ENCODE results near the gene MYCL. TPM values are rescaled to one million over a fixed set of nuclear protein-coding genes. Genes with fewer than 3 reads are reported as not detected.

The MYCL gene
- polyA plus RNA-seq, 3 donors: 24.8 to 84.0 (median 74.7) TPM

GRCh38 chr1:39938856-39939255 lies 37.1 kb upstream of the MYCL start:
- peaks cover 2 to 3% (median 3%) of the 10 kb centered on the region in 3 donors for H3K27me3 Mint-ChIP-seq (ENCODE audit: low read depth in 3 of 3)
- no peak overlapping the region for H3K4me3 ChIP-seq (replicated peaks in 1 of 3; ENCODE audit: low read depth in 2 of 3, low read length in 3 of 3)
- WGBS (ENCODE audit: insufficient coverage): 87% methylated on average over 3 of the region's 8 CpGs
- peak overlapping the region in 1 of 2 donors; percentile 79 for H3K27ac ChIP-seq (ENCODE audit: low read depth in 1 of 2, low read length in 2 of 2)
- H3K4me1 ChIP-seq (ENCODE audit: control insufficient read depth in 1 of 2, insufficient read depth in 2 of 2, low read length in 2 of 2): peaks cover 79 to 81% of the 10 kb centered on the region in 2 donors
- no peaks in the 10 kb centered on the region for H3K36me3 ChIP-seq (replicated peaks in 1 of 2; ENCODE audit: control insufficient read depth in 1 of 2, insufficient read depth in 2 of 2, low read length in 2 of 2)
- no peak for TF ChIP-seq CTCF (IDR thresholded peaks at IDR 0.05)
- H4K20me1 ChIP-seq (ENCODE audit: insufficient read depth, low read length): no peaks in the 10 kb centered on the region
- peaks cover 7% of the 10 kb centered on the region for H3K79me2 ChIP-seq (ENCODE audit: insufficient read depth, low read length)
- intact Hi-C loops (cut with micrococcal nuclease): no loop called here
- H3K36me3 Mint-ChIP-seq: peaks cover 0 to 2% of the 10 kb centered on the region in 2 donors
- no peak for DNase-seq
- H3K4me1 Mint-ChIP-seq: peaks cover 81% of the 10 kb centered on the region
- H2AFZ ChIP-seq (ENCODE audit: insufficient read depth, low read depth, low read length, poor library complexity, severe bottlenecking): no peak overlapping the region
- H3K27me3 ChIP-seq (ENCODE audit: control insufficient read depth in 2 of 2, insufficient read depth in 2 of 2, low read length in 2 of 2): no peaks in the 10 kb centered on the region
- no peaks in the 10 kb centered on the region for H3K9me3 ChIP-seq (replicated peaks in 1 of 2; ENCODE audit: control insufficient read depth in 1 of 2, insufficient read depth in 1 of 2, low read length in 2 of 2)
- H3K4me3 Mint-ChIP-seq: no peak overlapping the region
- peak overlapping the region in 4 of 7 donors; percentile 45 to 89 (median 70) for H3K27ac Mint-ChIP-seq
- no peak overlapping the region for H3K9ac ChIP-seq (ENCODE audit: insufficient read depth, low read length, poor library complexity, severe bottlenecking)
- no peak overlapping the region for H3K4me2 ChIP-seq (replicated peaks; ENCODE audit: extremely low read depth, low read length, poor library complexity, severe bottlenecking)
- H3K9me3 Mint-ChIP-seq: peaks cover 0 to 2% (median 0%) of the 10 kb centered on the region in 7 donors

DNA sequence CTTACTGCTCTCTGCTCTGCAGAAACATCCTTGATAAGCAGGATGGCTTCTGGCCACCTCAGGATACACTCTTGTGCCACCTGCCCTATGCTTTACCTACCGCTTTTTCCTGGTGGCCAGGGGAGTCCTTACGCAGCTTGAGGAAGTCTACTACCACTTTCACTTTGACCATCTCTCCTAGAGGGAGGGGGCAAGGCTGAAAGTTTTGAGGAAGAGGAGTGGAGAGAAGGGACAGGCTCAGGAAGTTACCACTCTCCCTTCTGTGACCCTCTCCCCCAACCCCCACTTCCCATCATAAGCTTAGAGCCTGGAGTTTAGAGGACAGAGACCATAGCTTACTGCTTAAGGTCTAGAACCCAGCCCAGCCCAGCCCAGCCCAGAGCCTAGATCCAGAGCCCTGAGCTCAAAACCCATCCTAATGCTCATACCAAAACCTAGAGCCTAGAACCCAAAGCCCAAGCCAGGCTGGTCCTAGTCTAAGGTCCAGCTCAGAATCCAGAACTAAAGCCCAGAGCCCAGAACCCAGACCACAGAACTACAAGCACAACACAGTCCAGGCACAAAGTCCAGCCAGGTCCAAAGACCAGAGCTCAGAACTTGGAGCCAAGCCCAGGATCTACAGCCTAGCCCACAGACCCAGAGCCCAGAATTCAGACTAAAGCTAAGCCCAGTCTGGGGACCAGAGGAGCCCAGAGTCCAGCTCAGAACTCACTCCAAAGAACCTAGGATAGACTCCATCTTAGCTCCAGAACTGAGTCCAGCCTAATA lies 35.2 kb upstream of the MYCL start:
- Histone ChIP-seq H3K79me2 (ENCODE audit: insufficient read depth, low read length) (peaks cover 7% of the 10 kb centered on the region), H3K36me3 (replicated peaks in 1 of 2; ENCODE audit: control insufficient read depth in 1 of 2, insufficient read depth in 2 of 2, low read length in 2 of 2) (no peaks in the 10 kb centered on the region), H3K27ac (ENCODE audit: low read depth in 1 of 2, low read length in 2 of 2) (peak overlapping the region; percentile 89 to 97), H2AFZ (ENCODE audit: insufficient read depth, low read depth, low read length, poor library complexity, severe bottlenecking) (peak overlapping the region; percentile 79), H4K20me1 (ENCODE audit: insufficient read depth, low read length) (no peaks in the 10 kb centered on the region), H3K4me2 (replicated peaks; ENCODE audit: extremely low read depth, low read length, poor library complexity, severe bottlenecking) (peak overlapping the region; percentile 92), H3K4me3 (replicated peaks in 1 of 3; ENCODE audit: low read depth in 2 of 3, low read length in 3 of 3) (peak overlapping the region; percentile 42 to 77 (median 43)), H3K9ac (ENCODE audit: insufficient read depth, low read length, poor library complexity, severe bottlenecking) (peak overlapping the region; percentile 71), H3K9me3 (replicated peaks in 1 of 2; ENCODE audit: control insufficient read depth in 1 of 2, insufficient read depth in 1 of 2, low read length in 2 of 2) (no peaks in the 10 kb centered on the region), H3K4me1 (ENCODE audit: control insufficient read depth in 1 of 2, insufficient read depth in 2 of 2, low read length in 2 of 2) (peaks cover 91 to 94% of the 10 kb centered on the region in 2 donors), H3K27me3 (ENCODE audit: control insufficient read depth in 2 of 2, insufficient read depth in 2 of 2, low read length in 2 of 2) (no peaks in the 10 kb centered on the region)
- H3K36me3 Mint-ChIP-seq: peaks cover 0 to 2% of the 10 kb centered on the region in 2 donors
- no peak for TF ChIP-seq CTCF (IDR thresholded peaks at IDR 0.05)
- H3K4me3 Mint-ChIP-seq: peak overlapping the region; percentile 79 to 91
- peaks cover 0 to 2% (median 0%) of the 10 kb centered on the region in 7 donors for H3K9me3 Mint-ChIP-seq
- intact Hi-C loops (cut with micrococcal nuclease): no loop called here
- peak; percentile 77 to 87 (median 81) for DNase-seq
- peak overlapping the region; percentile 96 to 100 (median 99) for H3K27ac Mint-ChIP-seq
- no CpG with 5 or more reads among the region's 2 CpGs for WGBS (ENCODE audit: insufficient coverage)
- peaks cover 0 to 2% (median 1%) of the 10 kb centered on the region in 3 donors for H3K27me3 Mint-ChIP-seq (ENCODE audit: low read depth in 3 of 3)
- peaks cover 90% of the 10 kb centered on the region for H3K4me1 Mint-ChIP-seq
